ENCODE results near the gene RASGRF2.

The RASGRF2 gene

GRCh38 chr5:81081461-81081835 is 121.3 kb downstream of the RASGRF2 start:
- DNase-seq: no peak
- Histone ChIP-seq H3K27me3 (0 out of 2 replicates have a peak, but pooled peaks cover 2% of the 10 kb centered on the region), H3K36me3 (no peaks in the 10 kb centered on the region), H3K4me3 (ENCODE audit: low read depth, low read length) (no peak overlapping the region), H3K9me3 (no peaks in the 10 kb centered on the region), H3K4me1 (no peaks in the 10 kb centered on the region)
- TF ChIP-seq, protein P1, sequence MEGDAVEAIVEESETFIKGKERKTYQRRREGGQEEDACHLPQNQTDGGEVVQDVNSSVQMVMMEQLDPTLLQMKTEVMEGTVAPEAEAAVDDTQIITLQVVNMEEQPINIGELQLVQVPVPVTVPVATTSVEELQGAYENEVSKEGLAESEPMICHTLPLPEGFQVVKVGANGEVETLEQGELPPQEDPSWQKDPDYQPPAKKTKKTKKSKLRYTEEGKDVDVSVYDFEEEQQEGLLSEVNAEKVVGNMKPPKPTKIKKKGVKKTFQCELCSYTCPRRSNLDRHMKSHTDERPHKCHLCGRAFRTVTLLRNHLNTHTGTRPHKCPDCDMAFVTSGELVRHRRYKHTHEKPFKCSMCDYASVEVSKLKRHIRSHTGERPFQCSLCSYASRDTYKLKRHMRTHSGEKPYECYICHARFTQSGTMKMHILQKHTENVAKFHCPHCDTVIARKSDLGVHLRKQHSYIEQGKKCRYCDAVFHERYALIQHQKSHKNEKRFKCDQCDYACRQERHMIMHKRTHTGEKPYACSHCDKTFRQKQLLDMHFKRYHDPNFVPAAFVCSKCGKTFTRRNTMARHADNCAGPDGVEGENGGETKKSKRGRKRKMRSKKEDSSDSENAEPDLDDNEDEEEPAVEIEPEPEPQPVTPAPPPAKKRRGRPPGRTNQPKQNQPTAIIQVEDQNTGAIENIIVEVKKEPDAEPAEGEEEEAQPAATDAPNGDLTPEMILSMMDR (IDR thresholded peaks at IDR 0.05; ENCODE audit: low read depth, low read length): no peak

DNA sequence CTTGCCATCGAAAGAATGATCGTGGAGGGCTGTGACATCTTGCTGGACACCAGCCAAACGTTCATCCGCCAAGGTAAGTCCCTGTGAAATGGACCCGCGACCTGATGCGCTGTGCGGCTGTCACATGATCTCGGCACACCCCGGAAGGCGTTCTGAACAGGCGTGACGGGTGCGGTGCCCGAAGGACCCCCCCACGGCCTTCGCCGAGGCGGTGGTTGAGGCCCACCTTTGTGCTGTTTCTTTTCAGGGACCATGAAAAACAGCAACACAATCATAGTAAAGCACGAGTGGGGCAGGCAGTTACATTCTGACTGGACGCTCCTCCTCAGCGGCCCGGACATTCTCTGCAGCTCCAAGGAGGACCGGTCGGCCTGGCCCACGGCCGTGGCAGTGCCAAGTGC is 126.7 kb downstream of the RASGRF2 start:
- H3K4me3 ChIP-seq (ENCODE audit: low read depth, low read length): no peak overlapping the region
- no peaks in the 10 kb centered on the region for H3K4me1 ChIP-seq
- DNase-seq: no peak
- no peaks in the 10 kb centered on the region for H3K9me3 ChIP-seq
- TF ChIP-seq, protein P1 (IDR thresholded peaks at IDR 0.05; ENCODE audit: low read depth, low read length): no peak
- H3K36me3 ChIP-seq: no peaks in the 10 kb centered on the region
- no peaks in the 10 kb centered on the region for H3K27me3 ChIP-seq

- DNase-seq: no peak
- H3K4me3 ChIP-seq (ENCODE audit: low read depth, low read length): no peak overlapping the region
- H3K9me3 ChIP-seq: no peaks in the 10 kb centered on the region
- TF ChIP-seq, protein P1 (IDR thresholded peaks at IDR 0.05; ENCODE audit: low read depth, low read length): no peak
- no peaks in the 10 kb centered on the region for H3K27me3 ChIP-seq
- H3K4me1 ChIP-seq: no peaks in the 10 kb centered on the region
- H3K36me3 ChIP-seq: no peaks in the 10 kb centered on the region
These were observed 131.0 kb downstream of the RASGRF2 start for GRCh38 chr5:81091199-81091598.

- Histone ChIP-seq H3K9me3 (no peaks in the 10 kb centered on the region), H3K36me3 (no peaks in the 10 kb centered on the region), H3K4me3 (ENCODE audit: low read depth, low read length) (no peak overlapping the region), H3K4me1 (no peaks in the 10 kb centered on the region), H3K27me3 (no peaks in the 10 kb centered on the region)
- TF ChIP-seq, protein P1 (IDR thresholded peaks at IDR 0.05; ENCODE audit: low read depth, low read length): no peak
- no peak for DNase-seq
These were observed 133.5 kb downstream of the RASGRF2 start for GRCh38 chr5:81093536-81094196.

DNA sequence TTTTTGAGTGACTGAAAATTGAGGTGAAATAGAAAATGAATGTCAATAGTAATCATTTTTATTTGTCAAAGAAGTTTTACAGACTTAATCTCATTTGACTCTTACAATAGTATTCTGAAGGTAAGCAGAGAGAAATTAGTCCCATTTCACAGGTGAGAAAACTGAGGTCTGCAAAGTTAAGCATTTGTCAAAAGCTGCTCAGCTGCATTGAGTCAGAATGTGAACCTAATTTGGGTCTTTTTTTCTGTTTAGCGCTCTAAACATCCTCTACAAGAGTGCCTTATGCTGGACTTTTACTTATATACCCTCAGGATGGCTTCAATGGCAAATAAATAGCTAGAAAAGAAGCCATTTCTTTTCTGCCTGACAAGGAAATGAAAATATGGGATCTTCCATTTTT is 135.7 kb downstream of the RASGRF2 start:
- TF ChIP-seq, protein P1 (IDR thresholded peaks at IDR 0.05; ENCODE audit: low read depth, low read length): no peak
- Histone ChIP-seq H3K9me3 (no peaks in the 10 kb centered on the region), H3K4me1 (no peaks in the 10 kb centered on the region), H3K4me3 (ENCODE audit: low read depth, low read length) (no peak overlapping the region), H3K36me3 (no peaks in the 10 kb centered on the region), H3K27me3 (no peaks in the 10 kb centered on the region)
- no peak for DNase-seq

GRCh38 chr5:81097713-81098112 is 137.6 kb downstream of the RASGRF2 start:
- H3K27me3 ChIP-seq: no peaks in the 10 kb centered on the region
- TF ChIP-seq, protein P1 (IDR thresholded peaks at IDR 0.05; ENCODE audit: low read depth, low read length): no peak
- no peaks in the 10 kb centered on the region for H3K9me3 ChIP-seq
- DNase-seq: no peak
- H3K4me1 ChIP-seq: no peaks in the 10 kb centered on the region
- no peaks in the 10 kb centered on the region for H3K36me3 ChIP-seq
- no peak overlapping the region for H3K4me3 ChIP-seq (ENCODE audit: low read depth, low read length)
